ENCODE results near the gene LRRC25. TPM values are rescaled to one million over a fixed set of nuclear protein-coding genes. Genes with fewer than 3 reads are reported as not detected.

The LRRC25 gene
- polyA plus RNA-seq, 1 donor (not counting 4 experiments of a cell fraction or from before 2014, with no cell fraction given): not detected

- Histone ChIP-seq H3K27me3 (ENCODE audit: control insufficient read depth, extremely low read depth, insufficient read depth, low read length) (no peaks in the 10 kb centered on the region), H3K9me1 (ENCODE audit: control insufficient read depth, extremely low read depth, insufficient read depth, low read length) (no peaks in the 10 kb centered on the region), H3K9me3 (ENCODE audit: control insufficient read depth, low read depth, low read length) (no peaks in the 10 kb centered on the region), H3K79me2 (ENCODE audit: control insufficient read depth, insufficient read depth, low read length) (peaks cover 12% of the 10 kb centered on the region), H3K27ac (ENCODE audit: control insufficient read depth, insufficient read depth, low read length) (no peak overlapping the region), H4K20me1 (ENCODE audit: control insufficient read depth, extremely low read depth, insufficient read depth, low read length) (peaks cover 9% of the 10 kb centered on the region), H3K4me3 (ENCODE audit: control insufficient read depth in 2 of 3, extremely low read depth in 1 of 3, insufficient read depth in 2 of 3, low read depth in 1 of 3, low read length in 3 of 3) (no peak overlapping the region), H3K9ac (ENCODE audit: control insufficient read depth, extremely low read depth, insufficient read depth, low read length) (no peak overlapping the region), H3K36me3 (ENCODE audit: control insufficient read depth in 2 of 2, extremely low read depth in 1 of 2, insufficient read depth in 2 of 2, low read length in 2 of 2) (peaks cover 0 to 4% of the 10 kb centered on the region in 2 experiments), H2AFZ (ENCODE audit: control insufficient read depth, low read length) (no peak overlapping the region), H3K4me2 (ENCODE audit: control insufficient read depth, extremely low read depth, insufficient read depth, low read depth, low read length) (no peak overlapping the region), H3K4me1 (ENCODE audit: control insufficient read depth, extremely low read depth, insufficient read depth, low read length) (peaks cover 3% of the 10 kb centered on the region)
- TF ChIP-seq CTCF (optimal IDR thresholded peaks at IDR 0.05 in 1 of 3, IDR thresholded peaks at IDR 0.05 in 1 of 3, conservative IDR thresholded peaks at IDR 0.05 in 1 of 3; ENCODE audit: extremely low read depth in 1 of 3, insufficient read depth in 2 of 3, low read length in 3 of 3): peak in 1 of 3 experiments; percentile 4
- no peak for TF ChIP-seq EZH2 (IDR thresholded peaks at IDR 0.05; ENCODE audit: low read length)
- no peak for DNase-seq (ENCODE audit: low read depth, low spot score)
- dilution Hi-C loops (cut with MboI; ENCODE audit: extremely low pct_ligation_motif_present, low sequenced_read_pairs): no loop called here
- peak; percentile 34 for FAIRE-seq
These were observed 28.3 kb upstream of the LRRC25 start for GRCh38 chr19:18425515-18426415.

- Histone ChIP-seq H2AFZ (ENCODE audit: control insufficient read depth, low read length) (no peak overlapping the region), H3K79me2 (ENCODE audit: control insufficient read depth, insufficient read depth, low read length) (peaks cover 12% of the 10 kb centered on the region), H3K4me2 (ENCODE audit: control insufficient read depth, extremely low read depth, insufficient read depth, low read depth, low read length) (no peak overlapping the region), H4K20me1 (ENCODE audit: control insufficient read depth, extremely low read depth, insufficient read depth, low read length) (peaks cover 9% of the 10 kb centered on the region), H3K27me3 (ENCODE audit: control insufficient read depth, extremely low read depth, insufficient read depth, low read length) (no peaks in the 10 kb centered on the region), H3K4me1 (ENCODE audit: control insufficient read depth, extremely low read depth, insufficient read depth, low read length) (peaks cover 3% of the 10 kb centered on the region), H3K9me3 (ENCODE audit: control insufficient read depth, low read depth, low read length) (no peaks in the 10 kb centered on the region), H3K27ac (ENCODE audit: control insufficient read depth, insufficient read depth, low read length) (no peak overlapping the region), H3K9ac (ENCODE audit: control insufficient read depth, extremely low read depth, insufficient read depth, low read length) (no peak overlapping the region), H3K4me3 (ENCODE audit: control insufficient read depth in 2 of 3, extremely low read depth in 1 of 3, insufficient read depth in 2 of 3, low read depth in 1 of 3, low read length in 3 of 3) (no peak overlapping the region), H3K9me1 (ENCODE audit: control insufficient read depth, extremely low read depth, insufficient read depth, low read length) (no peaks in the 10 kb centered on the region), H3K36me3 (ENCODE audit: control insufficient read depth in 2 of 2, extremely low read depth in 1 of 2, insufficient read depth in 2 of 2, low read length in 2 of 2) (peaks cover 0 to 2% of the 10 kb centered on the region in 2 experiments)
- no peak for TF ChIP-seq EZH2 (IDR thresholded peaks at IDR 0.05; ENCODE audit: low read length)
- no peak for TF ChIP-seq CTCF (optimal IDR thresholded peaks at IDR 0.05 in 1 of 3, IDR thresholded peaks at IDR 0.05 in 1 of 3, conservative IDR thresholded peaks at IDR 0.05 in 1 of 3; ENCODE audit: extremely low read depth in 1 of 3, insufficient read depth in 2 of 3, low read length in 3 of 3)
- FAIRE-seq (no peak), DNase-seq (ENCODE audit: low read depth, low spot score) (no peak)
- dilution Hi-C loops (cut with MboI; ENCODE audit: extremely low pct_ligation_motif_present, low sequenced_read_pairs): no loop called here
These were observed 27.6 kb upstream of the LRRC25 start for GRCh38 chr19:18424890-18425514.

All from keratinocyte (primary cell).